AG04450 (cell line): ENCODE results near the gene DMBT1. TPM values are rescaled to one million over a fixed set of nuclear protein-coding genes. Genes with fewer than 3 reads are reported as not detected.

Experiments
- CTCF ChIA-PET: fragments of 300-600, 350-600 bp; formaldehyde crosslinking; extraction: SDS; loops from one replicate; lab custom pipeline; 2022; ENCODE audit warnings: antibody characterized with exemption, inconsistent platforms; lab: Charles Lee
- POLR2A ChIA-PET: fragments of 350-600 bp; formaldehyde crosslinking; extraction: SDS; loops from one replicate; lab custom pipeline; 2021; ENCODE audit warnings: antibody characterized with exemption, inconsistent platforms; lab: Yijun Ruan, JAX
- DNase-seq: peaks from one replicate; pipeline ENCODE4 v3.0.0-alpha.2; 2011; ENCODE audit warnings: low read depth, low spot score
- H3K27ac ChIP-seq: one replicate; pipeline ENCODE4 v1.5.1; 2012; ENCODE audit warnings: low read depth, low read length, control low read depth
- H3K27me3 ChIP-seq: one replicate; pipeline ENCODE4 v1.6.0; 2012; ENCODE audit warnings: low read length; ENCODE audit not compliant: control insufficient read depth, insufficient read depth
- H3K4me3 ChIP-seq: 2 replicates; pipeline ENCODE4 v1.5.1; 2011; ENCODE audit warnings: mild to moderate bottlenecking, low read depth, low read length, control low read depth
- H3K9me3 ChIP-seq: 2 replicates; pipeline ENCODE4 v1.5.1; 2012; ENCODE audit warnings: low read length; ENCODE audit not compliant: control insufficient read depth, insufficient read depth
- polyA plus RNA-seq: library from polyadenylated mRNA; depleted of rRNA; stranded (reverse); fragments of >200 nt; gene quantifications from 2 replicates; pipeline ENCODE4 v1.2.3, GENCODE V29; 2011
- TF ChIP-seq, protein P1 (sequence below): IDR thresholded peaks from 2 replicates; pipeline ENCODE4 v1.5.1; 2011; ENCODE audit warnings: low read depth, low read length, control low read depth, inconsistent platforms

The DMBT1 gene
- polyA plus RNA-seq, 1 experiment, result not detected

DNA sequence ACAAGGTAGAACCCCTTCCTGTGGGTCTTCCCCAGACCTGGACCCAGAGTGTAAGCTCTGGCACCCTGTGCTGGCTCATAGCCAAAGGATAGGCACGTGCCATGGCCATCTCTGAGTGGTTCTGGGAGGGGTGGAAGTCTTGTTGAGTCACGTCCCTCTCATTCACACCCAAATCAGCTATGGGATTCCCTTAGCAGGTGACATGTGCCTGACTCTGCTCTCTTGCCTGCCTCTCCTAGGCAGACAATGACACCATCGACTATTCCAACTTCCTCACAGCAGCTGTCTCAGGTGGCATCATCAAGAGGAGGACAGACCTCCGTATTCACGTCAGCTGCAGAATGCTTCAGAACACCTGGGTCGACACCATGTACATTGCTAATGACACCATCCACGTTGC, 79.2 kb downstream of the DMBT1 start:
- TF ChIP-seq, protein P1, sequence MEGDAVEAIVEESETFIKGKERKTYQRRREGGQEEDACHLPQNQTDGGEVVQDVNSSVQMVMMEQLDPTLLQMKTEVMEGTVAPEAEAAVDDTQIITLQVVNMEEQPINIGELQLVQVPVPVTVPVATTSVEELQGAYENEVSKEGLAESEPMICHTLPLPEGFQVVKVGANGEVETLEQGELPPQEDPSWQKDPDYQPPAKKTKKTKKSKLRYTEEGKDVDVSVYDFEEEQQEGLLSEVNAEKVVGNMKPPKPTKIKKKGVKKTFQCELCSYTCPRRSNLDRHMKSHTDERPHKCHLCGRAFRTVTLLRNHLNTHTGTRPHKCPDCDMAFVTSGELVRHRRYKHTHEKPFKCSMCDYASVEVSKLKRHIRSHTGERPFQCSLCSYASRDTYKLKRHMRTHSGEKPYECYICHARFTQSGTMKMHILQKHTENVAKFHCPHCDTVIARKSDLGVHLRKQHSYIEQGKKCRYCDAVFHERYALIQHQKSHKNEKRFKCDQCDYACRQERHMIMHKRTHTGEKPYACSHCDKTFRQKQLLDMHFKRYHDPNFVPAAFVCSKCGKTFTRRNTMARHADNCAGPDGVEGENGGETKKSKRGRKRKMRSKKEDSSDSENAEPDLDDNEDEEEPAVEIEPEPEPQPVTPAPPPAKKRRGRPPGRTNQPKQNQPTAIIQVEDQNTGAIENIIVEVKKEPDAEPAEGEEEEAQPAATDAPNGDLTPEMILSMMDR, result no peak
- POLR2A ChIA-PET, result no interaction called here
- no peak overlapping the region for H3K27ac ChIP-seq
- no peak for DNase-seq
- no peak overlapping the region for H3K4me3 ChIP-seq
- H3K9me3 ChIP-seq, result no peaks in the 10 kb centered on the region
- no peaks in the 10 kb centered on the region for H3K27me3 ChIP-seq
- CTCF ChIA-PET, result interaction anchor here (1.5 kb wide), 1 partner anchor 9 kb away, joined by 4 read pairs; no protein-coding TSS in a partner anchor

GRCh38 chr10:122640921-122641320, 80.4 kb downstream of the DMBT1 start:
- POLR2A ChIA-PET, result no interaction called here
- Histone ChIP-seq H3K27ac (no peak overlapping the region), H3K27me3 (no peaks in the 10 kb centered on the region), H3K9me3 (no peaks in the 10 kb centered on the region), H3K4me3 (no peak overlapping the region)
- CTCF ChIA-PET, result no interaction called here
- DNase-seq, result no peak
- TF ChIP-seq, protein P1, result no peak

- POLR2A ChIA-PET, result no interaction called here
- H3K27me3 ChIP-seq, result no peaks in the 10 kb centered on the region
- no peak overlapping the region for H3K27ac ChIP-seq
- no peaks in the 10 kb centered on the region for H3K9me3 ChIP-seq
- DNase-seq, result no peak
- CTCF ChIA-PET, result no interaction called here
- TF ChIP-seq, protein P1, result no peak
- no peak overlapping the region for H3K4me3 ChIP-seq
These were observed 82.4 kb downstream of the DMBT1 start for GRCh38 chr10:122642726-122643605.

DNA sequence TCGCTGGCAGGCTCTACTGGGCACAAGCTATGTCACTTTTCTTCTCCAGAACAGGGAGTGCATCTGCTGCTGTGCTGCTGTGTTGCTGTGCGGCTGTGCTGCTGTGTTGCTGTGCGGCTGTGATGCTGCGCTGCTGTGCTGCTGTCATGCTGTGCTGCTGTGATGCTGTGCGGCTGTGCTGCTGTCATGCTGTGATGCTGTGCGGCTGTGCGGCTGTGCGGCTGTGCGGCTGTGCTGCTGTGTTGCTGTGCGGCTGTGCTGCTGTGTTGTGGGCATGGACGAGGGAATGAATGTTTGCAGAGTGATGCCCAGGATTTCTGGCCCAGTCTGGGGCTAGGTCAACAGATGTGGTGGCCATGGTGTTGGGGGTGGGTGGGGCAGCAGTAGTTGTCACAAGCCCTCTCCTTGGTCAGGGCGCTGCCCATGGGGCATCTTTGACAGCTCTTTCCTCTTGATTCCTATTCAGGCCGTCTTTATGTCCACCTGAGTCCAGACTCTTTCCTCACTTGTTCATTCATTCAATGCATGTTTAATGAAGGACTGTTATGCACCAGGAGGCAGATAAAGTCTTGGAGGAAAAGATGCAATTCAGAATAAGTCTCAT, 83.5 kb downstream of the DMBT1 start:
- DNase-seq, result no peak
- POLR2A ChIA-PET, result no interaction called here
- Histone ChIP-seq H3K27ac (no peak overlapping the region), H3K9me3 (no peaks in the 10 kb centered on the region), H3K27me3 (no peaks in the 10 kb centered on the region), H3K4me3 (no peak overlapping the region)
- TF ChIP-seq, protein P1, result no peak
- CTCF ChIA-PET, result no interaction called here
